GM21825 (cell line): ENCODE measurements around the gene KLHL17.
"Not testable (repeated sequence)": the region's sequence is repeated elsewhere in the genome, so short reads cannot be mapped to it uniquely, and the experiment has no call there.

Experiments
- ATAC-seq: cut with Tn5 transposase; IDR thresholded peaks from one replicate; pipeline ENCODE4 v1.9.1; 2021; ENCODE audit warnings: mild to moderate bottlenecking, moderate library complexity; ENCODE audit not compliant: unreplicated experiment

KLHL17 gene

GRCh38 chr1:980137-980571 is 19.8 kb downstream of the KLHL17 start:
- ATAC-seq: no peak

GRCh38 chr1:980602-981395 is 20.4 kb downstream of the KLHL17 start:
- no peak for ATAC-seq

DNA sequence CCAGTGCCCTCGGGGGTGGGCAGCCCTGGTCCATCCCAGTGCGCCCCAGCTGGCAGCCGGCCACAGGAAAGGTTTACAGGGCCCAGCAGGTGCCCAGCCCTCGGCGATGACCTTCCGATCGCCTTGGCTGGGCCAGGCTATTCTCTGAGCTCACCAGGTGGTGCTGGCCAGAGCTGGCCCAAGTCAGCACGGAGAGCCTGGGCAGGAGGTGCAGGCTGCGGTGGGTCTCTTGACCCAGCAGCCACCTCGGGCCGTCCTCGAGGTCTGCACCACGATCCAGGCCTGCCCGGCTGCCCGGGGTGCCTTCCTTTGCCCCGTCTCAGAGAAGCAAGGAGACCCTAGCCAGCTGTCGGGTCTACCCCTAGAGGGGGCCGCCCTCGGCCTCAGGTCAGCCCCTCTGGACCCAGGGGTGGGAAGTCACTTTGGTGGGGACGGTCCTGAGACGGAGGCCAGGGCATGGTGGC is 21.1 kb downstream of the KLHL17 start:
- ATAC-seq: no peak

DNA sequence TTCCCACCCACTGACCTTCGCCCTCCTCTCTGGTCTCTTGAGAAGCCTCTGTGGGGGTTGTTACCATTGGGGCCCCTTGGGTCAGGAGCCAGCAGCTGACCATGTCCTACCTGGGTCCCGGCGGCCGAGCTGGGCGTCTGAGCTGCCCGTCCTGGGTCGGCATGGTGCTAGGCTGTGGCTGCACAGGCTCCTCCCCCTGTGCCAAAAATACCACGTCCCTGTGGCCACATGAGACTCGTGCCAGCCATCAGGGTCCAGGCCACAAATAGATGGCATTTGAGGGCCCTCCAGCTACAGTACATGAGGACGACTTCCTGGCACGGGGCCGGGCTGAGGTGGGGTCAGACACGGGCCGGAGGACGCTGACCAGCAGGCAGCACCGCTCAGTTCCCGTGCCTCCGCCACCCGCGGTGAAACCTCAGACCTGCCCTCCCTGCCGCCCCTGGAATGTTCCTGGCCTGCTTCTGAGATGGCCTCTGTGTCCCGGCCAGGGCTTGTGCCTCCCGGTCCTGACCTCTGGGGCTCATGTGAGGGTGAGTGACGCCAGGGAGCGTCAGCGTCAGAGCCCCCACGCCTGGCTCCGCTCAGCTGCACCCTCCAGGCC is 21.7 kb downstream of the KLHL17 start, which contains the start of gene PERM1:
Gene PERM1, minus strand, starts transcription at position 139 of the 604 bp plus-strand sequence. CDS start 1,064 bp downstream, outside the sequence.
- ATAC-seq: no peak

DNA sequence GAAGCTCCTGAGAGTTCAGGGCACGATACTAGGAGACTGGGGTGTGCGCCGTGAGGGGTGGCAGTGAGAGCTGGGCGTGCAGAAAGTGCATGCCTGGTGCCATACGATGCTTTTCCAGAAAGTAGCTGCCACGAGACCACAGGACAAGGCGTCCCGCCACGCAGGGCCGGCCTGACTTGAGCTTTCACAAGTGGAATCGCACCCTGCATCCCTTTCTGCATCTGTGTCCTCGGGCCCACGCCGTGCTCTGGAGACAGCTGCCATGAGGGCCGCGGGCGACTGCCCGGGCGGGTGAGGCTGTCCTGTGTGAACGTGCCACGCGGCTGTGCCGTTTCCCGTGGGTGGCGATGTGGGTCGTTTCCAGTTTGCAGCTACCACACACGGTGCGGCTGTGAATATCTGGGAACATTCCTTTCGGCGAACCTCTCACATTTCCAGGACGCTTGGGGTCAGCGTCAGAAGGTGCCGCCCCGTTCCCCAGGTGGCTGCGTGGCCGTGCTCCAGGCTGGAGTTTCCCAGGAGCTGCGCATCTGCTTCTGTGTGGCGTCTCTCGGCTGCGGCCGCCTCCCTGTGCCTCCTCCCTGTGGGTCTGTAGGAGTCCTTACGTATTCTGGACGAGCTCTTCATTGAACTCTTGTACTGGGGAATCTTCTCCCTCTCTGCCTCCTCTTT is 22.5 kb downstream of the KLHL17 start:
- no peak for ATAC-seq

DNA sequence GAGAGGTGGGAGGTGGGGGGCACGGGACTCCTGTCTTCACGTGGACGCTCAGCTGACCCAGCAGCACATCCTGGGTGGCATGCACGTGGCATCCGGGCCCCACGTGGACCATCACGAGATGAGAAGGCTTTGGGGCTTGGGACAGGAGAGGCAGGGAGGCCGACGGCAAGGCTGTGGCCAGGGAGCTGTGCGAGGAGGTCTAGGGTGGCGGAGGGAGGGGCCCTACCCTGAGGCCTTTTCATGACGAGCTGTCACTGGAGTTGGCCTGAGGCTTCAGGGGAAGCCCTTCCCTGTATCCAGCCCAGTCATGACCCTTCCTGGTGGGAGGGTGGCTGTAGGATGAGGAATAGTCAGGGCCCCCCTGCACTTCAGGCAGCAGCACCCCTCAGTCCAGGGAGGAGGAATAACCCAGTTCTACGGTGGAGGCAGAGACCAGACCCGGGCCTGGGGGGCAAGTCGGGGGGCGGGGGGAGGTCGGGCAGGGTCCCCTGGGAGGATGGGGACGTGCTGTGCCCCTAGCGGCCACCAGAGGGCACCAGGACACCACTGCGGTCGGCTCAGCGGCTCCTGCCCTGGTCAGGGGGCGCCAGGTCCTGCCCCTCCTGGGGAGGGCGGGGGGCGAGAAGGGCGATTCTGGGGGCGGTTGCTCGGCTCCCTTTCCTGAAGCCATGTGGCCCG is 23.6 kb downstream of the KLHL17 start:
- ATAC-seq: no peak

DNA sequence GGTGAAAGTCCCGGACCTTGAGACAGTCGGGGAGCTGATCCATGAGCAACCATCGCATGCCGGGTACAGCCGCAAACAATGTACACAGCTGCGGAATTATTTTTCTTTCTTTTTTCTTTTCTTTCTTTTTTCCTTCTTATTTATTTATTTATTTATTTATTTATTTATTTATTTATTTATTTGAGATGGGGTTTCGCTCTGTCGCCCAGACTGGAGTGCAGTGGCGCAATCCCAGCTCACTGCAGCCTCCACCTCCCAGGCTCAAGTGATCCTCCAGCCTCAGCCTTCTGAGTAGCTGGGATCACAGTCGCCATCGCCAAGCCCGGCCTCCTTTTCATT is 24.1 kb downstream of the KLHL17 start:
- ATAC-seq: no peak

GRCh38 chr1:985126-985525 is 24.7 kb downstream of the KLHL17 start:
- no peak for ATAC-seq

DNA sequence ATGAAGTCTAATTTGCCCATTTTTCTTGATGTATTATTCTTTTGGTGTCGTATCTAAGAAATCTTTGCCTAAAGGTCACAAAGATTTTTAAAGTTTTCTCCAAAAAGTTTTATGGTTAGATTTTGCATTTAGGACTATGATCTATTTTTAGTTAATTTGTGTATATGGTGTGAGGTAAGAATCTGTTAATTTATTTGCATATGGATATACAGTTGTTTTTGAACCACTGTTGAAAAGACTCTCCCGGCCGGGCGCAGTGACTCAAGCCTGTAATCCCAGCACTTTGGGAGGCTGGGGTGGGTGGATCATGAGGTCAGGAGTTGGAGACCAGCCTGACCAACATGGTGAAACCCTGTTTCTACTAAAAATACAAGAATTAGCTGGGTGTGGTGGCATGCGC is 27.7 kb downstream of the KLHL17 start:
- not testable (repeated sequence) for ATAC-seq

- ATAC-seq: not testable (repeated sequence)
These were observed 30.9 kb downstream of the KLHL17 start for GRCh38 chr1:991275-991674.

- ATAC-seq: no peak
These were observed 31.5 kb downstream of the KLHL17 start for GRCh38 chr1:991895-992294.

- ATAC-seq: no peak
These were observed 32.0 kb downstream of the KLHL17 start for GRCh38 chr1:992362-992761.

DNA sequence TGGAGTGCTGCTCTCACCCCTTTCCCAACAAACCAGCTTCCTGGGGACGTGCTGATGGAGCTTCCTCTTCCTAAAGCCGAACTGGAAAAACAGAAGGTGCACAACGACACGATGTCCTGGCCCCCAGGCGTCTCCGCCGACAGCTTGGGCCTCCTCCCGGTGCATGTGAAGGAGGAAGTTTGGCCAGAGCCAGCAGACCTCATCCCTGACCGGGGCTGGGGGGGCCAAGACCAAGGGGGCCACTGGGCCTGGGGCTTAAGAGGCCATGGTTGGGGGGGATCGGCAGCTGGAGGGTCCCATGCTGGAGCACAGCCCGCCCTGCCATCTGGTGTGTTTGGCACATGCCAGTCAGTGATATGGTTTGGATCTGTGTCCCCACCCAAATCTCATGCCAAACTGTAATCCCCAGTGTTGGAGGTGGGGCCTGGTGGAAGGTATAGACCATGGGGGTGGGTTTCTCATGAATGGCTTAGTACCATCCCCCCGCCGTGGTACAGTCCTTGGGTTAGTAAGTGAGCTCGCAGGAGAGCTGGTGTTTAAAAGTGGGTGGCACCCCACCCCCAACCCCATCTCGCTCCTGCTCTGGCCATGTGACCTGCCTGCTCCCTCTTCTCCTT is 33.1 kb downstream of the KLHL17 start:
- ATAC-seq: no peak

GRCh38 chr1:994546-994945 is 34.2 kb downstream of the KLHL17 start:
- not testable (repeated sequence) for ATAC-seq

DNA sequence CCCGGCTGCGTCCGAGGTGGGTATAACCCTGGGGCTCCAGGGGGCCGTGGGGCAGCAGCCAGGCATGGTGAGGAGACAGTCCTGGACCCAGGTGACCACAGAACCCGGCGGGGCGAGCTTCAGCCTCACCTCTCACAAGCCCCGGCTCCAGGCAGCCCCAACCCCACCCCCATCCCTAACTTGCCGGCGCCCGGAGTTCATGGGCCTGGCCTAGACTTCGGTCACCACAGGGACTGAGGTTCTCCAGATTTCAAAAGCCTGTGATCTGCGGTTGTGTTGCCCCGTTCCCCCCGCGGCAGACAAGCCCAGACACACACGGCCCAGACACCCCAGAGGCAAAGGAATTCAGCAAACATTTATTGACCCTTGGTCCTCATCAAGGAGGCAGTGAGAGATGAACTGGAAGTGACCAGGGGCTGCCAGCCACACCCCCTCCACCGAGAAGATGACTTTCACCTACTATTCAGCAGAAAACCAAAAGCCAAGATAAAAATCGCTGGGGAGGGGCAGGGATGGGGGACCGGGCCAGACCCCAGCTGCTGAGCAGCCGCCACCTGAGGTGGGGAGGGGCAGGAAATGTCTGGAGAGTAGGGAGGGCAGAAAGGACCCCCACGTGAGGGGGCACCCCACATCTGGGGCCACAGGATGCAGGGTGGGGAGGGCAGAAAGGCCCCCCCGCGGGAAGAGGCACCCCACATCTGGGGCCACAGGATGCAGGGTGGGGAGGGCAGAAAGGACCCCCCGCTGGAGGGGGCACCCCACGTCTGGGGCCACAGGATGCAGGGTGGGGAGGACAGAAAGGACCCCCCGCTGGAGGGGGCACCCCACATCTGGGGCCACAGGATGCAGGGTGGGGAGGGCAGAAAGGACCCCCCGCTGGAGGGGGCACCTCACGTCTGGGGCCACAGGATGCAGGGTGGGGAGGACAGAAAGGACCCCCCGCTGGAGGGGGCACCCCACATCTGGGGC is 35.6 kb downstream of the KLHL17 start:
- ATAC-seq: no peak

- no peak for ATAC-seq
These were observed 36.7 kb downstream of the KLHL17 start for GRCh38 chr1:996851-997712.

DNA sequence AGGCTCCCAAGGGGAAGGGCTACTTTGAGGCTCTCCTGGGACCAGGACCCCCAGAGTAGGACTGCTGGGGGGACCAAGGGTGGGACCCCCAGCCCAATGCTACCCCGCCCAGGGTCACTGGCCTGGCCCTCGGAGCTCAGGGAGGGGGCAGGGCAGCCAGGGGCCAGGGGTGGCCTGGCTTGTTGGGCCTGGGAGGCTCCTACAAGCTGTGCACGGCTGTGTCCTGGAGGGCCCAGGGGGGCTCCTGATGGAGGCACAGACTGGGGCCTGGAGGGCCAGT is 37.3 kb downstream of the KLHL17 start:
- ATAC-seq: no peak

DNA sequence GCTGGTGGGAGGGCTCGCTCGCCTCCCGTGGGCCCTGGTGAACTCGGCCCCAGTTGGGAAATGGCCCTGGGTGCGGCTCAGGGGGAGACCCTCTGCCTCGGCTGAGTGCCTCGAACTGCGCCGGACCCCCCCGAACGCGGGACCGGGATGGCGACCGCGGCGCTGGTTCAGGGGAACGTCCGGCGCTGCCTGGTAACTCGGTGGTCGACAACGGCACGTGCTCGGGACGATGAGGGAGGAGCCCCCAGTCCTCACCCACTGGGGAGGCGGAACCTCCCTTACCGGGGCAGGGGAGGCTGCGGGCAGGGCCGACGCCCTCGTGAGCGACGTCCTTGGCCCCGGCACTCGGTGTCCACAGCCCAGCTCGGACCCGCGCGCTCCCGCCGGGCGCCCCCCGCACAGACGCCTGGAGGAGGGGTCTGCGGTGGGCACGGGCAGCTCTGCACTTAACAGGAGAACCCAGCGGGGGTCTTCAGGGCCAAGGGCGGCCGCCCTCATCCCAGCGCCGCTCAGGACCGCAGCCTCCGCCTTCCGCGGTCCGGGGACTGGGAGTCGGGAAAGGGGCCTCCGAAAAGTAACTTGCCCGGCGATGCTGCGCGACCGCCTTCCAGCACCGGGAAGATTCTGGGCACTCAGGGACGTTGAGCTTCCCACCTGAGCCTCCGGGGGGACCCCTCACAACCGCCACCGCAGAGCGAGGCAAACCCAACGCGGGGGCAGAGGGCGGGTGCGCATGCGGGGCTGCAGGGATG is 37.8 kb downstream of the KLHL17 start:
- ATAC-seq: no peak

- no peak for ATAC-seq
These were observed 38.3 kb downstream of the KLHL17 start for GRCh38 chr1:998745-998994.
